Measurements from ENCODE around the gene WIPI1. TPM values are rescaled to one million over a fixed set of nuclear protein-coding genes. Genes with fewer than 3 reads are reported as not detected.

Gene WIPI1
- total and polyA plus RNA-seq, 2 of the 13 experiments (the other 11 are each of a cell fraction or from before 2014, with no cell fraction given), result 29.4 to 141 TPM

DNA sequence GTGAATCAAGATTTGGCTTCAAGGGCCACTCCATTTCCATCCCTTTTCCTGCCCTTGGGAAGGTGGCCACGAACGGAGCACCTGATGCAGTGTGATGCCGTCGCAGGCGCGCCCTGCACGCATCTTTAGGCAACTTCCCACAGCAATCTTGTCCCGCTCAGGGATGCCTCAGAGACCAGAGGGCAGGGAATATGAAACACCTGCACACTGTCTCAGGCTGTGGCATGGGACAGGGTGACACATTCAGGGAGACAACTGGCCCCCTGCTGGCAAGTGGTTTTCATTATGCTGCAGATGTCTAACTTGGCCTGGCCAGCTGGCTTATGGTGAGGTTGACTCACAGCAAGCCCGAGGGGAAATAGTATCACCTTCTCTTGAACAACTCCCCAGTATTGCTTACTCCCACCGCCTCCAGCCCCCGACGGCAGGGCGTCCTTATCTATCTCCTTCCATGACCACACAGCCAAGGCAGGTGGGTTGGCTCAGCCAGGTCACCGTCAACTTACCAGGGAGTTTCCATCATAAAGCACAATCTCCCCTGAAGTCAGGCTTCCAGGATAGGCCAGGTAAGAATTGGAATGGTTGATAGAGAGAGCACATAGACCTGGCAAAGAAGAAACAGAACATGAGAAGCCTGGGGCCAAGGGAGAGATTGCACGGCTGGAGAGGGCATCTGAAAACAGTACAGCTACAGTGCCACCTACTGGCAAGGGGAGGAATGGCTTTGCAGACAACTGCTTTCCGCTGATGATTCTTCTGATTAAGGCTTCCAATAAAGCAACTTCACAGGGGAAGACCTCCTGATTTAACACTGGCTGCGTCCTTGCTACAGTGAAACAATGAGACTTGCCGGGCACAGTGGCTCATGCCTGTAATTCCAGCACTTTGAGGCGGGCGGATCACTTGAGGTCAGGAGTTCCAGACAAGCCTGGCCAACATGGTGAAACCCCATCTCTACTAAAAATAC lies 21.1 kb downstream of the WIPI1 start (continued):
- TF ChIP-seq, protein P1, sequence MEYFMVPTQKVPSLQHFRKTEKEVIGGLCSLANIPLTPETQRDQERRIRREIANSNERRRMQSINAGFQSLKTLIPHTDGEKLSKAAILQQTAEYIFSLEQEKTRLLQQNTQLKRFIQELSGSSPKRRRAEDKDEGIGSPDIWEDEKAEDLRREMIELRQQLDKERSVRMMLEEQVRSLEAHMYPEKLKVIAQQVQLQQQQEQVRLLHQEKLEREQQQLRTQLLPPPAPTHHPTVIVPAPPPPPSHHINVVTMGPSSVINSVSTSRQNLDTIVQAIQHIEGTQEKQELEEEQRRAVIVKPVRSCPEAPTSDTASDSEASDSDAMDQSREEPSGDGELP (IDR thresholded peaks at IDR 0.05; ENCODE audit: borderline replicate concordance, low read depth), result peak; percentile 29; the same call in 1 of the 2 replicates
- TF ChIP-seq, protein P2, sequence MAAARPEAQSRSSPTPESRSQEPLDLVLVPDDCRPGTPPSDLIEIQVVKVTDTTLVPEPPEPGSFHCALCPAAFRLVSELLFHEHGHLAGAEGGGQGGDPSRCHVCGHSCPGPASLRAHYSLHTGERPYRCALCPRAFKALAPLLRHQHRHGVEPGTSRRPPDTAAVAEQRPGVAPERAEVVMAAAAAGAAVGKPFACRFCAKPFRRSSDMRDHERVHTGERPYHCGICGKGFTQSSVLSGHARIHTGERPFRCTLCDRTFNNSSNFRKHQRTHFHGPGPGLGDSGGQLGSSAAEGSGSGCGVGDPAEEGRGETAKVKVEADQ (CRISPR knock-in tag; IDR thresholded peaks at IDR 0.05; ENCODE audit: borderline replicate concordance), result 0 out of 2 replicates have a peak, but pooled peaks have one; percentile 72
- TF ChIP-seq WIZ (CRISPR knock-in tag; IDR thresholded peaks at IDR 0.05) (no peak), CCAR2 (optimal IDR thresholded peaks at IDR 0.05; ENCODE audit: low read depth, low read length) (peak; percentile 15), JARID2 (CRISPR knock-in tag; IDR thresholded peaks at IDR 0.05; ENCODE audit: insufficient replicate concordance) (peak; percentile 78), DRAP1 (CRISPR knock-in tag; IDR thresholded peaks at IDR 0.05) (peak; percentile 46; the same call in 1 of the 2 replicates), ZNF816 (CRISPR knock-in tag; IDR thresholded peaks at IDR 0.05; ENCODE audit: borderline replicate concordance) (no peak), ZEB1 (IDR thresholded peaks at IDR 0.05; ENCODE audit: insufficient replicate concordance, low read depth) (no peak), PITX1 (CRISPR knock-in tag; IDR thresholded peaks at IDR 0.05) (peak; percentile 65), ZNF83 (CRISPR knock-in tag; IDR thresholded peaks at IDR 0.05; ENCODE audit: borderline replicate concordance) (peak; percentile 68; the same call in 1 of the 2 replicates), NR2F6 (IDR thresholded peaks at IDR 0.05) (no peak), NR2F6 (CRISPR knock-in tag; IDR thresholded peaks at IDR 0.05) (peak; percentile 48; the same call in 1 of the 2 replicates), ZFP82 (CRISPR knock-in tag; IDR thresholded peaks at IDR 0.05; ENCODE audit: borderline replicate concordance) (no peak), CBFB (CRISPR knock-in tag; IDR thresholded peaks at IDR 0.05) (0 out of 2 replicates have a peak, but pooled peaks have one; percentile 27), ZNF337 (CRISPR knock-in tag; IDR thresholded peaks at IDR 0.05; ENCODE audit: borderline replicate concordance, low read depth) (0 out of 2 replicates have a peak, but pooled peaks have one; percentile 32), ZNF124 (CRISPR knock-in tag; IDR thresholded peaks at IDR 0.05) (peak; percentile 43; the same call in 1 of the 2 replicates), PATZ1 (CRISPR knock-in tag; IDR thresholded peaks at IDR 0.05) (0 out of 2 replicates have a peak, but pooled peaks have one; percentile 3), BCL6 (CRISPR knock-in tag; IDR thresholded peaks at IDR 0.05) (0 out of 2 replicates have a peak, but pooled peaks have one; percentile 2)
- TF ChIP-seq, protein P3, sequence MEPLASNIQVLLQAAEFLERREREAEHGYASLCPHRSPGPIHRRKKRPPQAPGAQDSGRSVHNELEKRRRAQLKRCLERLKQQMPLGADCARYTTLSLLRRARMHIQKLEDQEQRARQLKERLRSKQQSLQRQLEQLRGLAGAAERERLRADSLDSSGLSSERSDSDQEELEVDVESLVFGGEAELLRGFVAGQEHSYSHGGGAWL (CRISPR knock-in tag; IDR thresholded peaks at IDR 0.05), result no peak
- TF ChIP-seq, protein P4, sequence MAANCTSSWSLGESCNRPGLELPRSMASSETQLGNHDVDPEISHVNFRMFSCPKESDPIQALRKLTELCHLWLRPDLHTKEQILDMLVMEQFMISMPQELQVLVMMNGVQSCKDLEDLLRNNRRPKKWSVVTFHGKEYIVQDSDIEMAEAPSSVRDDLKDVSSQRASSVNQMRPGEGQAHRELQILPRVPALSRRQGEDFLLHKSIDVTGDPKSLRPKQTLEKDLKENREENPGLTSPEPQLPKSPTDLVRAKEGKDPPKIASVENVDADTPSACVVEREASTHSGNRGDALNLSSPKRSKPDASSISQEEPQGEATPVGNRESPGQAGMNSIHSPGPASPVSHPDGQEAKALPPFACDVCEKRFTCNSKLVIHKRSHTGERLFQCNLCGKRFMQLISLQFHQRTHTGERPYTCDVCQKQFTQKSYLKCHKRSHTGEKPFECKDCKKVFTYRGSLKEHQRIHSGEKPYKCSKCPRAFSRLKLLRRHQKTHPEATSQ (CRISPR knock-in tag; IDR thresholded peaks at IDR 0.05; ENCODE audit: borderline replicate concordance), result peak; percentile 55; the same call in 1 of the 2 replicates

Data from HepG2 (cell line).